ENCODE data around the gene PCNX3.
A peak's percentile ranks its signal among the peaks of the same experiment; 100 is the strongest.

The PCNX3 gene

GRCh38 chr11:65589444-65590239, 25.9 kb upstream of the PCNX3 start:
- Histone ChIP-seq H3K4me3 (ENCODE audit: insufficient read length, low read depth) (no peak overlapping the region), H3K27me3 (ENCODE audit: insufficient read depth, insufficient read length) (peaks cover 5% of the 10 kb centered on the region), H3K9ac (ENCODE audit: insufficient read length, low read depth) (peak overlapping the region; percentile 51), H3K36me3 (ENCODE audit: insufficient read depth, insufficient read length, low read length) (peaks cover 22% of the 10 kb centered on the region), H3K9me3 (ENCODE audit: insufficient read depth, low read length) (no peaks in the 10 kb centered on the region), H3K4me1 (ENCODE audit: insufficient read depth, insufficient read length) (peaks cover 42% of the 10 kb centered on the region)
- DNase-seq (ENCODE audit: low read depth, low spot score), result no peak
- TF ChIP-seq ZNF274 (IDR thresholded peaks at IDR 0.05; ENCODE audit: low read depth, low read length) (no peak), SUZ12 (IDR thresholded peaks at IDR 0.05; ENCODE audit: extremely low read depth, insufficient read depth, insufficient read length) (no peak), YY1 (IDR thresholded peaks at IDR 0.05; ENCODE audit: insufficient read depth, insufficient read length) (no peak)

DNA sequence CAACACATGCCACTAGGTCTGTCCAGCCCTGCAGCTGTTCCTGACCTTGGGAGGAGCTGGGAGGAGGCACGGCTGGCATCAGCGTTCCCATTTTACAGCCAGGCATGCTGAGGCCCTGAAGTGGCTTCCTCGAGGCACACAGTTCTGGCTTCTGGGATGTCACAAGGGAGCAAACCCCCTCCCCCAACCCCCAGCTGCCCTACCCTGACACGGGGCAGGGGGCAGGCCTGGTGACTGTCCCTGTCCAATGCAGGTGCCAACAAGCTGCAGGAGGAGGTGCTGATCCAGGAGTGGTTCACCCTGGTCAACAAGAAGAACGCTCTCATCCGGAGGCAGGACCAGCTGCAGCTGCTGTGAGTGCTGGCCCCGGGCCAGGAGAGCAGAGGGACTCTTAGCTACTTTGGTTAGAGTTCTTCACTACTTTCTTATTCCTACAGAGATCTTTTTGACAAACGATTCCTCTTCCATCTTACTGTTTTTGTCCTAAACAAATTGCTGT, 25.3 kb upstream of the PCNX3 start:
- Histone ChIP-seq H3K27me3 (ENCODE audit: insufficient read depth, insufficient read length) (peaks cover 5% of the 10 kb centered on the region), H3K36me3 (ENCODE audit: insufficient read depth, insufficient read length, low read length) (peaks cover 18% of the 10 kb centered on the region), H3K9me3 (ENCODE audit: insufficient read depth, low read length) (no peaks in the 10 kb centered on the region), H3K4me3 (ENCODE audit: insufficient read length, low read depth) (no peak overlapping the region), H3K9ac (ENCODE audit: insufficient read length, low read depth) (no peak overlapping the region), H3K4me1 (ENCODE audit: insufficient read depth, insufficient read length) (peaks cover 42% of the 10 kb centered on the region)
- no peak for TF ChIP-seq SUZ12 (IDR thresholded peaks at IDR 0.05; ENCODE audit: extremely low read depth, insufficient read depth, insufficient read length)
- TF ChIP-seq YY1 (IDR thresholded peaks at IDR 0.05; ENCODE audit: insufficient read depth, insufficient read length), result no peak
- no peak for TF ChIP-seq ZNF274 (IDR thresholded peaks at IDR 0.05; ENCODE audit: low read depth, low read length)
- no peak for DNase-seq (ENCODE audit: low read depth, low spot score)

DNA sequence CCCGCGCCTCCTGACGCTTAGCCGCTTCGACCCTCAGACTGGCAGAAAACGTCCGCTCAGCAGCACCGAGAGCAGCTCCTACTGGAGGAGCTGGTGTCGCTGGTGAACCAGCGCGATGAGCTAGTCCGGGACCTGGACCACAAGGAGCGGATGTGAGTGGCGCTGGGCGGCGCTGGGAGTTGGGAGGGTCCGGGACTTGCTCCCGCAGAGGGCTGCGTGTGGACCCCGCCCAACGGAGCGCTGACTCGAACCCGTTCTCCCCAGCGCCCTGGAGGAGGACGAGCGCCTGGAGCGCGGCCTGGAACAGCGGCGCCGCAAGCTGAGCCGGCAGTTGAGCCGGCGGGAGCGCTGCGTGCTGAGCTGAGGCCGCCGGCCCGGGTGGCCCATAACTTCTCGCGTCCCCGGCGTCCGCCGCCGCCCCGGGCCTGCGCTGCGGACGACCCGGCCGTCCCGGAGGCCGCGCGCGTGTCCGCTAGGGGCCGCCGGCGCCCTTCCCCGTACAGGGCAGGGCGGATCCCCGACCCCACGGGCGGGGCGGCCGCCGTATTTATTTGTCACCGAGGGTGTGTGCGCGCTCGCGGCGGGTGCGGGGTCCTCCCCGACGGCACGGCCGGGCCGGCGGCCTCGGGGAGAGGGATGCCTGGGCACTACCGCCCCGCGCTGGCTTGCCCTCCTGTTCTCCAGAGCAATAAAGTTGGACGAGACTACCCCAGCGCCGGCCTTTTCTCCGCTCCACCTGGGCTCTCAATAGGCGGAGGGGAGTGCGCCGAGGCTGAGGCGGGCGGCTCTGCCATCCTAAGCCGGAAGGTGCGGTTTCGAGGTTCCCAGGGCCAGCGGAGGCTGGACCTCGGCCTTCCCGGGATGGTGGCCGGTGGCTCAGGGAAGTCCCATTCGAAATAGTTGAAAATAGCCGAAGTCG, 23.4 kb upstream of the PCNX3 start:
- peak; percentile 75 for DNase-seq (ENCODE audit: low read depth, low spot score)
- Histone ChIP-seq H3K9ac (ENCODE audit: insufficient read length, low read depth) (peak overlapping the region; percentile 84), H3K36me3 (ENCODE audit: insufficient read depth, insufficient read length, low read length) (peaks cover 22% of the 10 kb centered on the region), H3K4me3 (ENCODE audit: insufficient read length, low read depth) (peak overlapping the region; percentile 22), H3K9me3 (ENCODE audit: insufficient read depth, low read length) (no peaks in the 10 kb centered on the region), H3K27me3 (ENCODE audit: insufficient read depth, insufficient read length) (peaks cover 5% of the 10 kb centered on the region), H3K4me1 (ENCODE audit: insufficient read depth, insufficient read length) (peaks cover 46% of the 10 kb centered on the region)
- TF ChIP-seq YY1 (IDR thresholded peaks at IDR 0.05; ENCODE audit: insufficient read depth, insufficient read length) (no peak), ZNF274 (IDR thresholded peaks at IDR 0.05; ENCODE audit: low read depth, low read length) (no peak), SUZ12 (IDR thresholded peaks at IDR 0.05; ENCODE audit: extremely low read depth, insufficient read depth, insufficient read length) (no peak)

- no peak overlapping the region for H3K4me3 ChIP-seq (ENCODE audit: insufficient read length, low read depth)
- no peak for DNase-seq (ENCODE audit: low read depth, low spot score)
Measured at GRCh38 chr11:65592858-65593517, 22.6 kb upstream of the PCNX3 start.

GRCh38 chr11:65593518-65594414, 21.8 kb upstream of the PCNX3 start:
- Histone ChIP-seq H3K36me3 (ENCODE audit: insufficient read depth, insufficient read length, low read length) (peaks cover 36% of the 10 kb centered on the region), H3K4me3 (ENCODE audit: insufficient read length, low read depth) (no peak overlapping the region), H3K4me1 (ENCODE audit: insufficient read depth, insufficient read length) (peaks cover 30% of the 10 kb centered on the region), H3K9ac (ENCODE audit: insufficient read length, low read depth) (no peak overlapping the region), H3K27me3 (ENCODE audit: insufficient read depth, insufficient read length) (peaks cover 5% of the 10 kb centered on the region), H3K9me3 (ENCODE audit: insufficient read depth, low read length) (no peaks in the 10 kb centered on the region)
- no peak for DNase-seq (ENCODE audit: low read depth, low spot score)
- TF ChIP-seq SUZ12 (IDR thresholded peaks at IDR 0.05; ENCODE audit: extremely low read depth, insufficient read depth, insufficient read length), result no peak
- no peak for TF ChIP-seq YY1 (IDR thresholded peaks at IDR 0.05; ENCODE audit: insufficient read depth, insufficient read length)

More at GRCh38 chr11:65592858-65593517, 22.6 kb upstream of the PCNX3 start:
- Histone ChIP-seq H3K36me3 (ENCODE audit: insufficient read depth, insufficient read length, low read length) (peaks cover 29% of the 10 kb centered on the region), H3K9ac (ENCODE audit: insufficient read length, low read depth) (peak overlapping the region; percentile 24), H3K9me3 (ENCODE audit: insufficient read depth, low read length) (no peaks in the 10 kb centered on the region), H3K27me3 (ENCODE audit: insufficient read depth, insufficient read length) (peaks cover 5% of the 10 kb centered on the region), H3K4me1 (ENCODE audit: insufficient read depth, insufficient read length) (peaks cover 38% of the 10 kb centered on the region)
- TF ChIP-seq ZNF274 (IDR thresholded peaks at IDR 0.05; ENCODE audit: low read depth, low read length) (no peak), SUZ12 (IDR thresholded peaks at IDR 0.05; ENCODE audit: extremely low read depth, insufficient read depth, insufficient read length) (no peak), YY1 (IDR thresholded peaks at IDR 0.05; ENCODE audit: insufficient read depth, insufficient read length) (no peak)

GRCh38 chr11:65595131-65595530, 20.4 kb upstream of the PCNX3 start:
- DNase-seq (ENCODE audit: low read depth, low spot score), result no peak
- Histone ChIP-seq H3K9me3 (ENCODE audit: insufficient read depth, low read length) (no peaks in the 10 kb centered on the region), H3K27me3 (ENCODE audit: insufficient read depth, insufficient read length) (peaks cover 5% of the 10 kb centered on the region), H3K4me3 (ENCODE audit: insufficient read length, low read depth) (no peak overlapping the region), H3K36me3 (ENCODE audit: insufficient read depth, insufficient read length, low read length) (peaks cover 46% of the 10 kb centered on the region), H3K9ac (ENCODE audit: insufficient read length, low read depth) (no peak overlapping the region), H3K4me1 (ENCODE audit: insufficient read depth, insufficient read length) (peaks cover 23% of the 10 kb centered on the region)
- no peak for TF ChIP-seq YY1 (IDR thresholded peaks at IDR 0.05; ENCODE audit: insufficient read depth, insufficient read length)
- no peak for TF ChIP-seq ZNF274 (IDR thresholded peaks at IDR 0.05; ENCODE audit: low read depth, low read length)
- TF ChIP-seq SUZ12 (IDR thresholded peaks at IDR 0.05; ENCODE audit: extremely low read depth, insufficient read depth, insufficient read length), result no peak
